Astrocyte of the spinal cord (primary cell): ENCODE measurements around the gene UNC5C.

Experiments used
- DNase-seq: peaks from one replicate; pipeline ENCODE4 v3.0.0; 2011; ENCODE audit warnings: low read depth, low spot score
- H3K4me3 ChIP-seq: 2 replicates; pipeline ENCODE4 v1.5.1; 2011; ENCODE audit warnings: low read depth, mild to moderate bottlenecking, low read length, moderate library complexity
- in situ Hi-C: cut with HindIII; loops from 2 replicates; pipeline ENCODE4 v1.10.0; 2017; ENCODE audit warnings: low sequenced_read_pairs
- TF ChIP-seq, protein P1 (sequence below): IDR thresholded peaks from 2 replicates; pipeline ENCODE4 v1.5.1; 2012; ENCODE audit warnings: low read depth, mild to moderate bottlenecking, low read length, inconsistent platforms

UNC5C gene

DNA sequence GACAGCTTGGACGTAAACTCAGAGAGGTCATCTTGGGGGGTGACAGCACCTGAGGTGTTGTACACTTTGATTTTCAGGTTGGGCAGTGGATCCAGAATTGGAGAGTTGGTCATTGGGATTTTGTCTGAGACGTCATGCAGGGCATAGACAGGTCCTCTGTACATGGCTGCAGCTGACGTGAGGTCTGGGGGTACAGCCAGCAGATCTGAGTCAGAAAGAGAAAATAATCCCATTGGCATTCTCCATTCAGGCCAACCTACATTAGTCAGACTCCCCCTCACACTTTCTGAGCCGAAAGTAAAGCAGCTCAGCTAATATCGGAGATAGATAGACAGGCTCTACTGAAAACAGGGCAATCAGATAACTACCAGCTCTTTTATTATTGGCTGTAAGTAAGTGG is 329.7 kb downstream of the UNC5C start:
- H3K4me3 ChIP-seq, result no peak overlapping the region
- peak; percentile 91 for DNase-seq
- in situ Hi-C loops, result no loop called here
- TF ChIP-seq, protein P1, sequence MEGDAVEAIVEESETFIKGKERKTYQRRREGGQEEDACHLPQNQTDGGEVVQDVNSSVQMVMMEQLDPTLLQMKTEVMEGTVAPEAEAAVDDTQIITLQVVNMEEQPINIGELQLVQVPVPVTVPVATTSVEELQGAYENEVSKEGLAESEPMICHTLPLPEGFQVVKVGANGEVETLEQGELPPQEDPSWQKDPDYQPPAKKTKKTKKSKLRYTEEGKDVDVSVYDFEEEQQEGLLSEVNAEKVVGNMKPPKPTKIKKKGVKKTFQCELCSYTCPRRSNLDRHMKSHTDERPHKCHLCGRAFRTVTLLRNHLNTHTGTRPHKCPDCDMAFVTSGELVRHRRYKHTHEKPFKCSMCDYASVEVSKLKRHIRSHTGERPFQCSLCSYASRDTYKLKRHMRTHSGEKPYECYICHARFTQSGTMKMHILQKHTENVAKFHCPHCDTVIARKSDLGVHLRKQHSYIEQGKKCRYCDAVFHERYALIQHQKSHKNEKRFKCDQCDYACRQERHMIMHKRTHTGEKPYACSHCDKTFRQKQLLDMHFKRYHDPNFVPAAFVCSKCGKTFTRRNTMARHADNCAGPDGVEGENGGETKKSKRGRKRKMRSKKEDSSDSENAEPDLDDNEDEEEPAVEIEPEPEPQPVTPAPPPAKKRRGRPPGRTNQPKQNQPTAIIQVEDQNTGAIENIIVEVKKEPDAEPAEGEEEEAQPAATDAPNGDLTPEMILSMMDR, result no peak

DNA sequence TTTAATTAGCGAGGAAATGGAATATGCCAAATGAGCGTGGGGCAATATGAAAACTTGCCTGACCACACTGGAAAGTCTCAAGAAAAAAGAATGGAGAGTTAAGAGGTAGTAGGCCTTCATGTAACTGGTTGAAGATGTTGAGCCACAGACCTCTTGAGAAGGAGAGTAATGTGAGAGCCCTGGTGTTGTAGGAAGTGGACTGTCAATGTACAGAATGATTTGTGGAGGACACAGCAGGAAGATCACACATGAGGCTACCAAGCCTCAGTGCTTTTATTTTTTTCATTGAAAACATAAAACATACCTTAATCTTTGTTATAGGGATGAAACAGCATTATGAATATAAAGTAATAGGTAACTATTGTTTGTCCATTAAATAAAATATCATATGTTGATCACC is 331.6 kb downstream of the UNC5C start:
- TF ChIP-seq, protein P1, result no peak
- in situ Hi-C loops, result no loop called here
- H3K4me3 ChIP-seq, result no peak overlapping the region
- DNase-seq, result no peak

DNA sequence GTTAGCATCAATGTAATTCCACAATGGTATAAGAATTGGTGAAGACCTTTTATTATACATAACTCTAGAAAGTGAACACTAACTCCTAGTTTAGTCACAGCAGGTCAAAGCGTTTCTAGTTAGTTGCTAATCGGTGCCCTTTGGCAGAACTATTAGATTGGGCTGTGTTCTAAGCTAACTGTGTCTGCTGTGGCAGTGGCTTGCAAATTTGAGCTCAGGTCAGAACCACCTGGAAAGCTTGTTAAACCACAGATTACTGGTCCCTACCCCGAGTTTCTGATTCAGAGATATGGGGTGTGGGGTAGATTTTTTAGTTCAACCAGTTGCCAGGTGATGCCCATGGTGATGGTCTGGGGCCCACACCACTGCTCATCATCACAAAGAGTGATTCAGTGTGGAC is 332.1 kb downstream of the UNC5C start:
- TF ChIP-seq, protein P1, result no peak
- in situ Hi-C loops, result no loop called here
- H3K4me3 ChIP-seq, result no peak overlapping the region
- no peak for DNase-seq

DNA sequence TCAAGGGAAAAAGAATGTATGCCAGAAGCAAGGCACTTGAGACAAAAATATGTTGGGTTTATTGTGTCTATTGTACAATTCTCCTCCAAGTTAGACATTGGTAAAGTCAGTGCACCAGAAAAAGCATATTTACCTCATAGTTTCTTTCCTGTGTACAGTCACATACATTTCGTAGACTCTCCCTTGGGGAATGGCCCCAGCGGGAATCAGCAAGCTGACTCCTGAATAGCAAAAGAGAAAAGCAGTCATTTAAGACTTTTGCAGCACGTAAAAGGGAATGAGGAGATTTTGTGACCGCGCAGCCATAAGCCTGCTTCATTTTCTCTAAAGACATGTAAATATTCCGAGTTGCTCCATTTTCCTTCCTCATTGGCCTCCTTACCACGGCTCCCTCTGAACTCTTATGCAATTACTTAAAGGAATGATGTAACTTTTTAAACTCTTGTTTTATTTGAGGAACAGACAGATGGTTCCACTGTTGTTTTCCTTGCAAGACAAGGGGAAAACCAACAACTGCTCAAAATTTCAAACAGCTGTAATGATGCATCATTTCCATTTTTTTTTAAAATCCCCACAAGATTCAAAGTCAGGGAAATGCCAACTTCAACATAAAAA is 332.7 kb downstream of the UNC5C start:
- in situ Hi-C loops, result no loop called here
- DNase-seq, result peak; percentile 20
- H3K4me3 ChIP-seq, result no peak overlapping the region
- TF ChIP-seq, protein P1, result no peak

DNA sequence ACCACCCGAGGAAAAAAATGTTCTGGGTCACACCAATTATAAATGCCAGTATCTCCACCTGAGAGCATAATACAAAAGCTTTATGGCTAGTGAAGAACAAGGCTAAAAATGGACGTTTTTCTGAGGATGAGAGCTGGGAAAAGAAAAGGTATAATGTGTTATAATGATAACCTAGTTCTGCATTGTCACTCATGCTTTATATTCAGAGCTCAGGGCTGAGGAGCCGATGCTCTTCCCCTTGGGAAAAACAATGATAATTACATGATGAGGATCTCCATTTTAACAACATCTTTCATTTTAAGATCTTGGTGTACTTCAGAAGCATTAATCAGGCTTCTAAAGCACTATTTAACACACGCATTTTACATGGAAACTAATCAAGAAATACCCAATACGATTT is 333.7 kb downstream of the UNC5C start:
- TF ChIP-seq, protein P1, result no peak
- H3K4me3 ChIP-seq, result no peak overlapping the region
- in situ Hi-C loops, result no loop called here
- DNase-seq, result no peak

DNA sequence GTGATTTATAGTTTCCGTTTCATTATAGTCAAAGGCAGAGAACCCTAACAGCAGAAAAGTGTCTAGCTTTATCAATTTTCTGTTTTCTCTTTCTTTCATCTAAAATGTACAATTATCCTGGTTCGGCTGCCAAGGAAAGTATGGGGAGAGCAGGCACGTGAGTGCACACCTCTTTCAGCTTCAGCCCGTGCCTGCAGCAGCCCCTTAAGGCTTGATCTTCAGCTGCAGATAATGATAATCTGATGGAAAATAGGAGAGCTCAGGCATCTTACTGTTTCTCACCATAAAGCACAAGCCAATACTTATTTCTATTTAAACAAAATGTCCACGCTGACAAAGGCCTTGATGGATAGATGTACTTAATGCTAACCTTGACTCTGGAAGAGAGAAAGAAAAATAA is 334.4 kb downstream of the UNC5C start:
- no peak overlapping the region for H3K4me3 ChIP-seq
- in situ Hi-C loops, result no loop called here
- TF ChIP-seq, protein P1, result no peak
- no peak for DNase-seq

DNA sequence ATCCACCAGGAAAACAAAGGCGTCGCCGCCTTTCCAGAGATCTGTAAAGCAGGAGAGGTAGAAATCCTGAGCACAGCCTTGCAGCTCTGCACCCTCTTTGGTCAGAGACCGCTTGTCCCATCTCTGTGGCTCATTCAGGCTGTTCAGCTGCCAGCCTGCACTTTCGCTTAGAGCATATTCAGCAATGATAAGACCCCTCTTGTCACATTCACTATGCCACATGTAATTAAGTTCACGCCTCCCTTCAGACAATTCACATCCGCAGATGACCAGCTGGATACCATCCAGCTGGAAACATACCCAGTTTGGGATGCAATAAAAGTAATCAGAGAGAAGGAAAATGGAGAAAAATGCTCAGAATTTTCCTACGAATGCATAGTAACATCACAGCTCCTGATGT is 335.4 kb downstream of the UNC5C start:
- no peak overlapping the region for H3K4me3 ChIP-seq
- TF ChIP-seq, protein P1, result no peak
- in situ Hi-C loops, result no loop called here
- no peak for DNase-seq
